Panc1 (cell line): Measurements from ENCODE around the gene SNED1. TPM values are rescaled to one million over a fixed set of nuclear protein-coding genes. Genes with fewer than 3 reads are reported as not detected.

Experiments used
- ATAC-seq: fragments of 200-7000 bp; cut with Tn5 transposase; 2 replicates; pipeline ENCODE4 v1.9.1; 2020; ENCODE audit warnings: mild to moderate bottlenecking, moderate library complexity
- BruUV-seq: library from RNA; stranded (reverse); fragments of 400-500 nt; replicated peaks from 2 replicates; lab custom pipeline; 2021; lab: Mats Ljungman, UMichigan
- CTCF ChIA-PET: fragments of 300-600 bp; sonication (Branson Sonifier 250); formaldehyde crosslinking; loops from one replicate; lab custom pipeline; 2022; ENCODE audit warnings: antibody characterized with exemption; lab: Charles Lee
- POLR2A ChIA-PET: fragments of 300-600 bp; sonication (Branson Sonifier 250); formaldehyde crosslinking; loops from one replicate; lab custom pipeline; 2022; ENCODE audit warnings: antibody characterized with exemption; lab: Charles Lee
- DNase-seq: peaks from one replicate; pipeline ENCODE4 v3.0.0-alpha.2; 2010; ENCODE audit warnings: low read depth, low spot score
- H3K27ac ChIP-seq: 2 replicates; pipeline ENCODE4 v1.5.1; 2011; ENCODE audit warnings: mild to moderate bottlenecking, low read length, inconsistent platforms
- H3K27me3 ChIP-seq: fragments of 200-500 bp; sonication (Bioruptor generic); 2 replicates; pipeline ENCODE4 v1.6.0; 2014; ENCODE audit warnings: low read length, inconsistent platforms; ENCODE audit not compliant: control insufficient read depth, insufficient read depth
- H3K36me3 ChIP-seq: fragments of 200-500 bp; sonication (Bioruptor generic); 2 replicates; pipeline ENCODE4 v1.5.1; 2014; ENCODE audit warnings: inconsistent platforms, mild to moderate bottlenecking, low read length, moderate library complexity; ENCODE audit not compliant: control insufficient read depth, insufficient read depth
- H3K4me1 ChIP-seq: 2 replicates; pipeline ENCODE4 v1.5.1; 2011; ENCODE audit warnings: inconsistent platforms, mild to moderate bottlenecking, low read length, moderate library complexity; ENCODE audit not compliant: control insufficient read depth, insufficient read depth
- H3K4me3 ChIP-seq, 2 experiments: 2 replicates each; pipeline ENCODE4 v1.5.1; 2011 to 2012; ENCODE audit warnings: low read depth in 2 of 2, low read length in 2 of 2, mild to moderate bottlenecking in 2 of 2, inconsistent platforms in 1 of 2, moderate library complexity in 1 of 2
- H3K9me3 ChIP-seq: fragments of 200-500 bp; sonication (Bioruptor generic); 2 replicates; pipeline ENCODE4 v1.5.1; 2014; ENCODE audit warnings: low read depth, mild to moderate bottlenecking, inconsistent platforms, low read length, moderate library complexity; ENCODE audit not compliant: control insufficient read depth, insufficient read depth
- POLR2AphosphoS5 ChIP-seq: IDR thresholded peaks from 2 replicates; pipeline ENCODE4 v1.6.1; 2012; ENCODE audit warnings: mild to moderate bottlenecking, low read depth, low read length, moderate library complexity
- SIN3A ChIP-seq: IDR thresholded peaks from 2 replicates; pipeline ENCODE4 v1.6.1; 2012; ENCODE audit warnings: low read depth, mild to moderate bottlenecking, low read length, moderate library complexity, borderline replicate concordance; ENCODE audit not compliant: insufficient read depth
- TCF7L2 ChIP-seq: IDR thresholded peaks from 2 replicates; pipeline ENCODE4 v1.6.1; 2011; ENCODE audit warnings: mild to moderate bottlenecking, low read depth, low read length, inconsistent platforms
- in situ Hi-C: cut with HindIII; loops from 2 replicates; pipeline ENCODE4 v1.10.0; 2016; ENCODE audit warnings: low sequenced_read_pairs, low pct_unique_long_range_greater_than_20kb
- intact Hi-C: fragments of 100-400 bp; cut with micrococcal nuclease; formaldehyde crosslinking; loops from one replicate; pipeline ENCODE4 v1.10.0; 2022; ENCODE audit not compliant: unreplicated experiment
- total RNA-seq: library from RNA; stranded (reverse); gene quantifications from one replicate; pipeline ENCODE4 v1.2.1, GENCODE V29; 2021; ENCODE audit not compliant: unreplicated experiment
- TF ChIP-seq, protein P1 (sequence below), 2 experiments: IDR thresholded peaks; 2 replicates each; pipeline ENCODE4 v1.6.1; 2011 to 2012; ENCODE audit warnings: low read depth in 2 of 2, control low read depth in 1 of 2, low read length in 1 of 2, mild to moderate bottlenecking in 1 of 2, moderate library complexity in 1 of 2; ENCODE audit not compliant: insufficient read depth in 1 of 2
- TF ChIP-seq, protein P2 (sequence below): fragments of 450-650 bp; IDR thresholded peaks from 2 replicates; pipeline ENCODE4 v1.5.1; 2017; ENCODE audit warnings: mild to moderate bottlenecking

Gene SNED1
- total RNA-seq, 1 experiment from 2014 or later, result 11.0 TPM

DNA sequence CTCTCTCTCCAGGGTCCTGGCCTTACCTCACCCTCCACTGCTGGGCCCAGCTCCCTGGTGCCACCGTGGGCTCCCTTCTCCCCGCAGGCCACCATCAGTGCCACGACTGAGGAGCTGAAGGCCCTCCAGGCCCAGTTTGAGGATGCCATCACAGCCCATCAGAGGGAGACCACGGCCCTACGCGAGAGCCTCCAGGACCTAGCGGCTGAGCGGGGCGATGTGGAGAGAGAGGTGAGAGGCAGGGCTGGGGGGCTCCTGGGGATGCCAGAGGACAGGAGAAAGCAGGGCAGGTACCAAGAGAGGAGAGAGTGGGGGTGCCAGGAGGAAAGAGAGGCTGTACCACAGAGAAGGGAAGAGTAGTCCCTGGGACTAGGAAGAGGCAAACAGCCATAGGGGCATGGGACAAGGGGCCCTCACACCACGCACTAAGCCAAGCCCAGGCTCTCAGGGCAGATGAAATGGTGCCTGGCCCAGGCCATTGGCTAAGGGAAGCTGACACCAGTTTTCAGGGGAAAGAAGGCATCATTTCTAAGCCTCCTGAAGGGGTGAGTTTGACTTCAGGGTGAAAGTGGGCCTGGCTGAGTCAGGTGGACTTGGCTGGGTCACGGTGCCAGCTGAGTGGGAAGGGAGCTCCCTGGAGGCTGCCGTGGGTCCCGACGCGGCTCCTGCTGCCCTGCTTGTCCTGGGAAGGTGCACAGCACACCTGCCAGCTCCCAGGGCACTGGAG is 39.0 kb upstream of the SNED1 start:
- Histone ChIP-seq H3K36me3 (no peaks in the 10 kb centered on the region), H3K27ac (no peak overlapping the region), H3K4me3 (no peak overlapping the region), H3K4me1 (no peaks in the 10 kb centered on the region), H3K27me3 (no peaks in the 10 kb centered on the region), H3K9me3 (no peaks in the 10 kb centered on the region)
- no TSS peak for BruUV-seq
- TF ChIP-seq TCF7L2 (no peak), POLR2AphosphoS5 (no peak), SIN3A (no peak)
- TF ChIP-seq, protein P1, sequence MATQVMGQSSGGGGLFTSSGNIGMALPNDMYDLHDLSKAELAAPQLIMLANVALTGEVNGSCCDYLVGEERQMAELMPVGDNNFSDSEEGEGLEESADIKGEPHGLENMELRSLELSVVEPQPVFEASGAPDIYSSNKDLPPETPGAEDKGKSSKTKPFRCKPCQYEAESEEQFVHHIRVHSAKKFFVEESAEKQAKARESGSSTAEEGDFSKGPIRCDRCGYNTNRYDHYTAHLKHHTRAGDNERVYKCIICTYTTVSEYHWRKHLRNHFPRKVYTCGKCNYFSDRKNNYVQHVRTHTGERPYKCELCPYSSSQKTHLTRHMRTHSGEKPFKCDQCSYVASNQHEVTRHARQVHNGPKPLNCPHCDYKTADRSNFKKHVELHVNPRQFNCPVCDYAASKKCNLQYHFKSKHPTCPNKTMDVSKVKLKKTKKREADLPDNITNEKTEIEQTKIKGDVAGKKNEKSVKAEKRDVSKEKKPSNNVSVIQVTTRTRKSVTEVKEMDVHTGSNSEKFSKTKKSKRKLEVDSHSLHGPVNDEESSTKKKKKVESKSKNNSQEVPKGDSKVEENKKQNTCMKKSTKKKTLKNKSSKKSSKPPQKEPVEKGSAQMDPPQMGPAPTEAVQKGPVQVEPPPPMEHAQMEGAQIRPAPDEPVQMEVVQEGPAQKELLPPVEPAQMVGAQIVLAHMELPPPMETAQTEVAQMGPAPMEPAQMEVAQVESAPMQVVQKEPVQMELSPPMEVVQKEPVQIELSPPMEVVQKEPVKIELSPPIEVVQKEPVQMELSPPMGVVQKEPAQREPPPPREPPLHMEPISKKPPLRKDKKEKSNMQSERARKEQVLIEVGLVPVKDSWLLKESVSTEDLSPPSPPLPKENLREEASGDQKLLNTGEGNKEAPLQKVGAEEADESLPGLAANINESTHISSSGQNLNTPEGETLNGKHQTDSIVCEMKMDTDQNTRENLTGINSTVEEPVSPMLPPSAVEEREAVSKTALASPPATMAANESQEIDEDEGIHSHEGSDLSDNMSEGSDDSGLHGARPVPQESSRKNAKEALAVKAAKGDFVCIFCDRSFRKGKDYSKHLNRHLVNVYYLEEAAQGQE (IDR thresholded peaks at IDR 0.05; ENCODE audit: insufficient read depth in 1 of 2, low read depth in 2 of 2, low read length in 1 of 2), result no peak
- TF ChIP-seq, protein P2, sequence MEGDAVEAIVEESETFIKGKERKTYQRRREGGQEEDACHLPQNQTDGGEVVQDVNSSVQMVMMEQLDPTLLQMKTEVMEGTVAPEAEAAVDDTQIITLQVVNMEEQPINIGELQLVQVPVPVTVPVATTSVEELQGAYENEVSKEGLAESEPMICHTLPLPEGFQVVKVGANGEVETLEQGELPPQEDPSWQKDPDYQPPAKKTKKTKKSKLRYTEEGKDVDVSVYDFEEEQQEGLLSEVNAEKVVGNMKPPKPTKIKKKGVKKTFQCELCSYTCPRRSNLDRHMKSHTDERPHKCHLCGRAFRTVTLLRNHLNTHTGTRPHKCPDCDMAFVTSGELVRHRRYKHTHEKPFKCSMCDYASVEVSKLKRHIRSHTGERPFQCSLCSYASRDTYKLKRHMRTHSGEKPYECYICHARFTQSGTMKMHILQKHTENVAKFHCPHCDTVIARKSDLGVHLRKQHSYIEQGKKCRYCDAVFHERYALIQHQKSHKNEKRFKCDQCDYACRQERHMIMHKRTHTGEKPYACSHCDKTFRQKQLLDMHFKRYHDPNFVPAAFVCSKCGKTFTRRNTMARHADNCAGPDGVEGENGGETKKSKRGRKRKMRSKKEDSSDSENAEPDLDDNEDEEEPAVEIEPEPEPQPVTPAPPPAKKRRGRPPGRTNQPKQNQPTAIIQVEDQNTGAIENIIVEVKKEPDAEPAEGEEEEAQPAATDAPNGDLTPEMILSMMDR, result no peak
- ChIA-PET POLR2A (no interaction called here), CTCF (no interaction called here)
- no peak for DNase-seq
- ATAC-seq, result no peak
- intact Hi-C loops (no loop called here), in situ Hi-C loops (no loop called here)

DNA sequence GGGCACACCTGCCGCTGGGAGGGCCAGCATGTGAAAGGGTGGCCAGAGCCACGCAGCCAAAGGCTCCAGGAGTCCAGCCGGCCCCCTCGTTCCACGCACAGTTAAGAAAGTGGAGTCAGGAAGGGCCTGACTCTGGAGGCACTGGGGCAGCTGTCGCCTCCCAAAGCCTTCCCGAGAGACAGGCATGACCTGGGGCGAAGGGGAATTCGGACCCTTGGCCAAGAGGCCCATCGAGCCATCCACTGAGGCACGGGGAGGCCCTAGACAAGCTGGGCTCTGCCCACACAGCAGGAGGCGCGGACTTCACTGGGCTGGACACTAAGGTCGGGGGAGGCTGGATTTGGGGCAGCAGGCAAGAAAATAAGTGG is 38.5 kb upstream of the SNED1 start:
- no peak overlapping the region for H3K4me3 ChIP-seq
- H3K4me1 ChIP-seq, result no peaks in the 10 kb centered on the region
- no peaks in the 10 kb centered on the region for H3K27me3 ChIP-seq
- no peaks in the 10 kb centered on the region for H3K9me3 ChIP-seq
- DNase-seq, result no peak
- POLR2A ChIA-PET, result no interaction called here
- intact Hi-C loops, result no loop called here
- H3K27ac ChIP-seq, result no peak overlapping the region
- TF ChIP-seq POLR2AphosphoS5, result no peak
- in situ Hi-C loops, result no loop called here
- H3K36me3 ChIP-seq, result no peaks in the 10 kb centered on the region
- no TSS peak for BruUV-seq
- ATAC-seq, result no peak
- CTCF ChIA-PET, result no interaction called here

DNA sequence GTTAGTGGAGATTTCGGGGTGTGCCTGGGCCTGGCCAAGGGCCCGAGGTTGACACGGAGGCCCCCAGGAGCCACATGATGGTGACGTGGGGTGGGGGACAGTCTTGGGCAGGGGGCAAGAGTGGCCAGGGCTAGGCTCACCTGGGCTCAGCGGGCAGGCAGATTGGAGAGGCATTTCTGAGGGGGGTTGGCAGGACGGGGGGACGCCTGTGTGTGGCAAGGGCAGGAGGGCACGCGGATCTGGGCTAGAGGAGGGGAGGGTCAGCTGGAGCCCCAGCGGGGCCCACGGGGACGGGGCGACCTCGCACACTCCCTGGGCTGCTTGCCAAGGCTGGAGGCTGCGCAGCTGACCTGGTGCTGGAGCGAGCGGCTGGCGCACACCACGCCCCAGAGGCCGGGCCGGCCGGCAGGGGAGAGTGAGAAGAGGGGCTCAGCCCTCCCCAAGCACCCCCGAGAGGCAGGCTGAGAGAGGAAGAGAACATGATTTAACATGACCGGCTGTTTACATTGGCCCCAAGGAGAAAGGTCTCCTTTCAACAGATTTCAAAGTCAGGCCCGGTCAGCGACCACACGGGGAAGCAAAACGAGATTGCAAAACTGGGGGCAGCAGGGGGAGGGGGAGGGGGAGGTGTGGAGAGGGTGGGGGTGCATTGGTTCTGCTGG is 38.0 kb upstream of the SNED1 start:
- Histone ChIP-seq H3K36me3 (no peaks in the 10 kb centered on the region), H3K27me3 (no peaks in the 10 kb centered on the region), H3K4me3 (no peak overlapping the region), H3K9me3 (no peaks in the 10 kb centered on the region), H3K27ac (no peak overlapping the region), H3K4me1 (no peaks in the 10 kb centered on the region)
- ChIA-PET CTCF (no interaction called here), POLR2A (no interaction called here)
- intact Hi-C loops (no loop called here), in situ Hi-C loops (no loop called here)
- TF ChIP-seq TCF7L2, result no peak
- TF ChIP-seq, protein P1 (IDR thresholded peaks at IDR 0.05; ENCODE audit: insufficient read depth in 1 of 2, low read depth in 2 of 2, low read length in 1 of 2), result no peak
- TF ChIP-seq SIN3A, result no peak
- no peak for TF ChIP-seq POLR2AphosphoS5
- TF ChIP-seq, protein P2, result no peak
- DNase-seq (no peak), ATAC-seq (no peak)
- BruUV-seq, result no TSS peak
